Measurements from ENCODE around the gene SHISA5. TPM values are rescaled to one million over a fixed set of nuclear protein-coding genes. Genes with fewer than 3 reads are reported as not detected.

The SHISA5 gene
- total RNA-seq, 4 donors from 2014 or later: 98.2 to 191 (median 122) TPM

- peaks cover 0 to 2% (median 0%) of the 10 kb centered on the region in 3 donors for H3K4me1 ChIP-seq
- no peaks in the 10 kb centered on the region for H3K27me3 ChIP-seq
- H3K9me3 ChIP-seq: no peaks in the 10 kb centered on the region
- WGBS, 2 donors (ENCODE audit: low coverage in 1 of 2): 84% methylated on average over 9 of the region's 19 CpGs
- ATAC-seq: no peak
- H3K4me3 ChIP-seq: no peak overlapping the region
- peaks cover 0 to 35% of the 10 kb centered on the region in 2 donors for H3K36me3 ChIP-seq
- no peak for TF ChIP-seq POLR2A (IDR thresholded peaks at IDR 0.05)
- TF ChIP-seq CTCF (IDR thresholded peaks at IDR 0.05): no peak
- TF ChIP-seq EP300 (IDR thresholded peaks at IDR 0.05): no peak
- no peak for TF ChIP-seq POLR2AphosphoS5 (IDR thresholded peaks at IDR 0.05)
- peak overlapping the region in 1 of 4 donors; percentile 13 for H3K27ac ChIP-seq
Observed at GRCh38 chr3:48478626-48479555, 25.1 kb downstream of the SHISA5 start.

DNA sequence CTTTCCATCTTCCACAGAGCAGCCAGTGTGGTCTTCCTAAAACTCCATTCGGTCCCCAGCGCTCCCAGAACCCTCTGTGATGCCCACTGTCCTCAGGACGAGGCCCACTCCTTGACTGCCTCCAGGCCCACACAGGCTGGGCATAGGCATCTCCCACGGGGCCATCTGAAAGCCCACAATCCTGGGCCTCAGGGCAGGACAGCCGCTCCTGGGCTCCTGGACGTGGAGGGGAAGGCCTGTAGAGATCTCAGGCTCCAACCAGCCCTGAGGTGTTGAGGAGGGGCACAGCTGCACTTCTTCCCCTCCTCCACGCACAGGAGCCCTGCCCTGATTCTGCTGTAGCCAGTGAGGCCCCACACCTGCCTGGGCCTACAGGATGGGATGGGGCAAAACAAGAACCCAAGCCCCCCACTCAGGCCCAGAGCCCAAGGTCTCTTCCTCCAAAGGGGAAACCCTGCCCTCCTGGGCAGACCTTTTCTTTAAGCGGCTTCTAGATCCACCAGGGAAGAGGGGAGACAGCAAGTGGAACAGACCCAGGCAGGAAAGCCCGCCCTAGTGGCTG, 25.9 kb downstream of the SHISA5 start:
- no peak for ATAC-seq
- Histone ChIP-seq H3K36me3 (peaks cover 0 to 35% of the 10 kb centered on the region in 2 donors), H3K9me3 (no peaks in the 10 kb centered on the region), H3K4me3 (no peak overlapping the region), H3K27me3 (no peaks in the 10 kb centered on the region), H3K4me1 (peaks cover 0 to 11% (median 5%) of the 10 kb centered on the region in 3 donors), H3K27ac (peak overlapping the region in 1 of 4 donors; percentile 13)
- TF ChIP-seq POLR2AphosphoS5 (IDR thresholded peaks at IDR 0.05): no peak
- no peak for TF ChIP-seq POLR2A (IDR thresholded peaks at IDR 0.05)
- TF ChIP-seq EP300 (IDR thresholded peaks at IDR 0.05): no peak
- TF ChIP-seq CTCF (IDR thresholded peaks at IDR 0.05): no peak
- 55% methylated on average over 2 of the region's 9 CpGs; no CpG with 5 or more reads in 1 of the 2 donors for WGBS, 2 donors (ENCODE audit: low coverage in 1 of 2)

- Histone ChIP-seq H3K4me1 (peaks cover 0 to 20% (median 13%) of the 10 kb centered on the region in 3 donors), H3K36me3 (peaks cover 0 to 34% of the 10 kb centered on the region in 2 donors), H3K9me3 (no peaks in the 10 kb centered on the region), H3K27me3 (no peaks in the 10 kb centered on the region), H3K4me3 (no peak overlapping the region), H3K27ac (no peak overlapping the region)
- 43% methylated on average over 1 of the region's 9 CpGs; no CpG with 5 or more reads in 1 of the 2 donors for WGBS, 2 donors (ENCODE audit: low coverage in 1 of 2)
- TF ChIP-seq CTCF (IDR thresholded peaks at IDR 0.05): no peak
- no peak for TF ChIP-seq POLR2AphosphoS5 (IDR thresholded peaks at IDR 0.05)
- TF ChIP-seq POLR2A (IDR thresholded peaks at IDR 0.05): no peak
- no peak for TF ChIP-seq EP300 (IDR thresholded peaks at IDR 0.05)
- no peak for ATAC-seq
Observed at GRCh38 chr3:48476426-48477053, 27.4 kb downstream of the SHISA5 start.

GRCh38 chr3:48475188-48475587, 28.8 kb downstream of the SHISA5 start:
- H3K9me3 ChIP-seq: no peaks in the 10 kb centered on the region
- no peak overlapping the region for H3K27ac ChIP-seq
- H3K36me3 ChIP-seq: peaks cover 0 to 36% of the 10 kb centered on the region in 2 donors
- 71 to 75% methylated on average over 7 to 10 of the region's 11 CpGs for WGBS, 2 donors (ENCODE audit: low coverage in 1 of 2)
- no peaks in the 10 kb centered on the region for H3K27me3 ChIP-seq
- H3K4me3 ChIP-seq: no peak overlapping the region
- no peak for ATAC-seq
- H3K4me1 ChIP-seq: peaks cover 0 to 34% (median 23%) of the 10 kb centered on the region in 3 donors
- TF ChIP-seq CTCF (IDR thresholded peaks at IDR 0.05): no peak
- TF ChIP-seq POLR2A (IDR thresholded peaks at IDR 0.05): no peak
- no peak for TF ChIP-seq POLR2AphosphoS5 (IDR thresholded peaks at IDR 0.05)
- TF ChIP-seq EP300 (IDR thresholded peaks at IDR 0.05): no peak
